Measurements from ENCODE around the gene PELI1. TPM values are rescaled to one million over a fixed set of nuclear protein-coding genes. Genes with fewer than 3 reads are reported as not detected.

The PELI1 gene
- total RNA-seq, 1 donor from 2014 or later: 79.5 TPM

- DNase-seq (ENCODE audit: low spot score in 2 of 2) (no peak), FAIRE-seq (no peak)
Observed at GRCh38 chr2:64157792-64158191, 13.6 kb upstream of the PELI1 start.

- DNase-seq (ENCODE audit: low spot score in 2 of 2) (no peak), FAIRE-seq (no peak)
Observed at GRCh38 chr2:64153811-64154210, 9.6 kb upstream of the PELI1 start.

- DNase-seq (ENCODE audit: low spot score in 2 of 2) (no peak), FAIRE-seq (no peak)
Observed at GRCh38 chr2:64151476-64151875, 7.3 kb upstream of the PELI1 start.

GRCh38 chr2:64145714-64146113, 1.5 kb upstream of the PELI1 start:
- no peak for FAIRE-seq

GRCh38 chr2:64145119-64145518, 899 bp upstream of the PELI1 start:
- FAIRE-seq (no peak), DNase-seq (ENCODE audit: low spot score in 2 of 2) (no peak)

More at GRCh38 chr2:64145714-64146113, 1.5 kb upstream of the PELI1 start:
- no peak for DNase-seq (ENCODE audit: low spot score in 2 of 2)

- no peak for FAIRE-seq
- peak; percentile 30 to 48 for DNase-seq (ENCODE audit: low spot score in 2 of 2)
Observed at GRCh38 chr2:64143169-64144056, 807 bp downstream of the PELI1 start.

GRCh38 chr2:64142741-64143168, 1.5 kb downstream of the PELI1 start:
- FAIRE-seq: no peak
- no peak for DNase-seq (ENCODE audit: low spot score in 2 of 2)

GRCh38 chr2:64141674-64142405, 2.4 kb downstream of the PELI1 start:
- no peak for DNase-seq (ENCODE audit: low spot score in 2 of 2)
- no peak for FAIRE-seq

- FAIRE-seq: no peak
- no peak for DNase-seq (ENCODE audit: low spot score in 2 of 2)
Observed at GRCh38 chr2:64140665-64141200, 3.5 kb downstream of the PELI1 start.

GRCh38 chr2:64139956-64140355, 4.3 kb downstream of the PELI1 start:
- FAIRE-seq (no peak), DNase-seq (ENCODE audit: low spot score in 2 of 2) (no peak)

- FAIRE-seq (no peak), DNase-seq (ENCODE audit: low spot score in 2 of 2) (no peak)
Observed at GRCh38 chr2:64137996-64138395, 6.2 kb downstream of the PELI1 start.

- FAIRE-seq: no peak
- DNase-seq (ENCODE audit: low spot score in 2 of 2): no peak
Observed at GRCh38 chr2:64137567-64137966, 6.7 kb downstream of the PELI1 start.

GRCh38 chr2:64135421-64135820, 8.8 kb downstream of the PELI1 start:
- DNase-seq (ENCODE audit: low spot score in 2 of 2): no peak
- no peak for FAIRE-seq

- no peak for DNase-seq (ENCODE audit: low spot score in 2 of 2)
- no peak for FAIRE-seq
Observed at GRCh38 chr2:64134813-64135212, 9.4 kb downstream of the PELI1 start.

GRCh38 chr2:64133828-64134227, 10.4 kb downstream of the PELI1 start:
- FAIRE-seq: no peak

GRCh38 chr2:64133354-64133753, 10.9 kb downstream of the PELI1 start:
- DNase-seq (ENCODE audit: low spot score in 2 of 2) (no peak), FAIRE-seq (no peak)

More at GRCh38 chr2:64133828-64134227, 10.4 kb downstream of the PELI1 start:
- no peak for DNase-seq (ENCODE audit: low spot score in 2 of 2)

- DNase-seq (ENCODE audit: low spot score in 2 of 2) (no peak), FAIRE-seq (no peak)
Observed at GRCh38 chr2:64130333-64130732, 13.9 kb downstream of the PELI1 start.

- DNase-seq (ENCODE audit: low spot score in 2 of 2): no peak
- no peak for FAIRE-seq
Observed at GRCh38 chr2:64128943-64129391, 15.3 kb downstream of the PELI1 start.

GRCh38 chr2:64128406-64128805, 15.8 kb downstream of the PELI1 start:
- FAIRE-seq: no peak
- DNase-seq (ENCODE audit: low spot score in 2 of 2): no peak

GRCh38 chr2:64127119-64127518, 17.1 kb downstream of the PELI1 start:
- no peak for FAIRE-seq

GRCh38 chr2:64126601-64127000, 17.6 kb downstream of the PELI1 start:
- no peak for DNase-seq (ENCODE audit: low spot score in 2 of 2)
- FAIRE-seq: no peak

More at GRCh38 chr2:64127119-64127518, 17.1 kb downstream of the PELI1 start:
- no peak for DNase-seq (ENCODE audit: low spot score in 2 of 2)
